Activated gamma-delta T cell treated with anti-CD3 and anti-CD28 coated beads, Interleukin-2, amount 50 U/mL, for 16 hours (primary cell): ENCODE results near the gene PTGES3L.
"Not testable (repeated sequence)": the region's sequence is repeated elsewhere in the genome, so short reads cannot be mapped to it uniquely, and the experiment has no call there.

Experiments
- DNase-seq: peaks from one replicate; pipeline ENCODE4 v3.0.0-alpha.2; 2020; ENCODE audit warnings: low read depth

Gene PTGES3L

GRCh38 chr17:43014020-43014648 is 34.3 kb upstream of the PTGES3L start:
- DNase-seq, result no peak

- no peak for DNase-seq
These were observed 33.4 kb upstream of the PTGES3L start for GRCh38 chr17:43013296-43013695.

GRCh38 chr17:43011728-43012472 is 32.0 kb upstream of the PTGES3L start:
- no peak for DNase-seq

- DNase-seq, result no peak
These were observed 30.9 kb upstream of the PTGES3L start for GRCh38 chr17:43010667-43011308.

- DNase-seq, result peak; percentile 80
These were observed 27.0 kb upstream of the PTGES3L start, which contains the start of gene IFI35 for GRCh38 chr17:43006639-43007551. TSS of gene IFI35 (plus strand) at chr17:43006784. CDS start at chr17:43006948, 164 bp downstream.

GRCh38 chr17:43003542-43004172 is 23.8 kb upstream of the PTGES3L start:
- DNase-seq, result no peak

- not testable (repeated sequence) for DNase-seq
These were observed 21.0 kb upstream of the PTGES3L start for GRCh38 chr17:43000894-43001293.

GRCh38 chr17:42999003-42999525 is 19.2 kb upstream of the PTGES3L start:
- no peak for DNase-seq

GRCh38 chr17:42997984-42998938 is 18.4 kb upstream of the PTGES3L start, which contains the start of gene RPL27:
TSS of gene RPL27 (plus strand) at chr17:42998419. CDS start at chr17:42998751, 332 bp downstream.
- peak; percentile 96 for DNase-seq

- DNase-seq, result no peak
These were observed 17.6 kb upstream of the PTGES3L start for GRCh38 chr17:42997390-42997983.

GRCh38 chr17:42993913-42994312 is 14.0 kb upstream of the PTGES3L start:
- not testable (repeated sequence) for DNase-seq

GRCh38 chr17:42992872-42993271 is 13.0 kb upstream of the PTGES3L start:
- no peak for DNase-seq

- DNase-seq, result no peak
These were observed 11.6 kb upstream of the PTGES3L start for GRCh38 chr17:42991471-42991870.

GRCh38 chr17:42989726-42990652 is 10.1 kb upstream of the PTGES3L start:
- DNase-seq, result no peak

GRCh38 chr17:42989141-42989540 is 9.3 kb upstream of the PTGES3L start:
- no peak for DNase-seq

- DNase-seq, result no peak
These were observed 5.3 kb upstream of the PTGES3L start for GRCh38 chr17:42985225-42985624.

- no peak for DNase-seq
These were observed 2.4 kb upstream of the PTGES3L start for GRCh38 chr17:42982266-42982665.

- DNase-seq, result peak; percentile 29
These were observed 1.0 kb upstream of the PTGES3L start for GRCh38 chr17:42980766-42981397.
